ENCODE measurements around the gene ITGA11.

Gene ITGA11

DNA sequence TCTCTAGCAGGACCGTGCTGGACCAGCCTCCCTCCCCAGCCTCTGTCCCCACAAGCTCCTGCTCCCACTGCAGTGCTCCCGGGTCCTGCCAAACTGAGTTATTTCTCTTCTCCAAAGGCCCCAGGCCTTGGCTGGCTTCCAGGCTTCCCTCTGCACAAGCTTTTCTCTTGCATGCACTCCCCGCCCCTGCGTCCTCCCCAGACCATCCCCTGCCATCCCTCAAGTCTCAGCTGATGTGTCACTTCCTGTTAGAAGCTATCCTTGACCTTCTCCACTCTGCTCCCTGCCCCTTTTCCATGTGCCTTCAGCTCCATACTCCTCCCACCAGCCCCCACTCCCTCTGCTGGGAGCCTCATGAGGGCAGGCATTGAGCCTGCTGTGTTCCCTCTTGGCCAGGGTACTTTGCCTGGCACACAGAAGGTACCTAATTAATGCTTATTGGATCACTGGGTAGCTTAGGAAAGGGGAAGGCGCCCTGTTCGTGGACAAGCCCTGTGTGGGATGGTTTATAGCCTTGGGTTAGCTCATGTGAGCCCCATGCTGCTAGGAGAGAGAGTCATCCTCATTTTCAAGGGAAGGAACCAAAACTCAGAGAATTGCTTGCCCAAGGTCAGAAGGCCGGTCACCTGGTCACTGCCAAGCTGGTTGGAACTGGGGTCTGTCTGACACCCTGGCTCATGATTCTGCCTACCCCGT is 98.0 kb downstream of the ITGA11 start:
- Histone ChIP-seq H3K4me3 (peak overlapping the region; percentile 8), H3K27ac (peak overlapping the region; percentile 95)
- TF ChIP-seq, protein P1, sequence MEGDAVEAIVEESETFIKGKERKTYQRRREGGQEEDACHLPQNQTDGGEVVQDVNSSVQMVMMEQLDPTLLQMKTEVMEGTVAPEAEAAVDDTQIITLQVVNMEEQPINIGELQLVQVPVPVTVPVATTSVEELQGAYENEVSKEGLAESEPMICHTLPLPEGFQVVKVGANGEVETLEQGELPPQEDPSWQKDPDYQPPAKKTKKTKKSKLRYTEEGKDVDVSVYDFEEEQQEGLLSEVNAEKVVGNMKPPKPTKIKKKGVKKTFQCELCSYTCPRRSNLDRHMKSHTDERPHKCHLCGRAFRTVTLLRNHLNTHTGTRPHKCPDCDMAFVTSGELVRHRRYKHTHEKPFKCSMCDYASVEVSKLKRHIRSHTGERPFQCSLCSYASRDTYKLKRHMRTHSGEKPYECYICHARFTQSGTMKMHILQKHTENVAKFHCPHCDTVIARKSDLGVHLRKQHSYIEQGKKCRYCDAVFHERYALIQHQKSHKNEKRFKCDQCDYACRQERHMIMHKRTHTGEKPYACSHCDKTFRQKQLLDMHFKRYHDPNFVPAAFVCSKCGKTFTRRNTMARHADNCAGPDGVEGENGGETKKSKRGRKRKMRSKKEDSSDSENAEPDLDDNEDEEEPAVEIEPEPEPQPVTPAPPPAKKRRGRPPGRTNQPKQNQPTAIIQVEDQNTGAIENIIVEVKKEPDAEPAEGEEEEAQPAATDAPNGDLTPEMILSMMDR (IDR thresholded peaks at IDR 0.05), result no peak
- DNase-seq (ENCODE audit: low spot score), result no peak

DNA sequence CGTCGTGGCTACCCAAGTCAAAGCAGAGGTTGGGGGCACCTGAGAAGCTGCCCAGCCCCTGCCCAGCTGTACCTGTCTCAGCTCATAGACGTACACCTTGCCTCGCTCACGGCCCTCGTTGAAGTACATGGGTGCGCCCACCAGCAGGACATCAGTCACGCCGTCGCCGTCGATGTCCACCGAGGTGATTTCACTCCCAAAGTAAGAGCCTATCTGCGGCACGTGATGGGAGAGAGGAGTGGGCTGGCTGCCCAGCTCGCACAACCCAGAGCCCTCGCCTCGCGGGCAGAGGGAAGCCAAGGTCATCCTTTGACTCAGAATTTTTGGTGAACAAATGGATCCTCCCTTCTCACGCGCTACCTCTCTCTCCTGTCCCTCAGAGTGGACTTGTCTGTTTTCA is 99.7 kb downstream of the ITGA11 start:
- Histone ChIP-seq H3K4me3 (no peak overlapping the region), H3K27ac (no peak overlapping the region)
- no peak for DNase-seq (ENCODE audit: low spot score)
- TF ChIP-seq, protein P1 (IDR thresholded peaks at IDR 0.05), result no peak

DNA sequence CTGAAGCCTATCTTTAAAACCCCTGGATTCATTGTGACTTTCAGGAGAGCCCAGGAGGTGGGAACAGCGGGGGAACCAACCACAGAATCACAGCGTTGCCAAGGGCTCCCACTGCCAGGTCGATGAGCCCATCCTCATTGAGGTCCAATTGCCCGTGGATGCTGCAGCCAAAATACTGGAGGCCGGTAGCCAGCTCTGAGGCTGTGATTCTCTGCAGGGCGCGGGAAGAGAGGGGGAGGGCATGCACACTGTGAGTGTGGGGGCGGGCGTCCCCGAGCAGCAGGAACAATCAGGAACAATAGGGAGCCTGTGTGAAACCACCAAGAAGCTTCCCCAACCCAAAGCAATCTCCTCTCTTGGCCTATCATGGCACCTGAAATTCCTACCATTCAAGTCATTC is 101.1 kb downstream of the ITGA11 start:
- H3K4me3 ChIP-seq, result no peak overlapping the region
- DNase-seq (ENCODE audit: low spot score), result no peak
- no peak overlapping the region for H3K27ac ChIP-seq
- TF ChIP-seq, protein P1 (IDR thresholded peaks at IDR 0.05), result no peak

DNA sequence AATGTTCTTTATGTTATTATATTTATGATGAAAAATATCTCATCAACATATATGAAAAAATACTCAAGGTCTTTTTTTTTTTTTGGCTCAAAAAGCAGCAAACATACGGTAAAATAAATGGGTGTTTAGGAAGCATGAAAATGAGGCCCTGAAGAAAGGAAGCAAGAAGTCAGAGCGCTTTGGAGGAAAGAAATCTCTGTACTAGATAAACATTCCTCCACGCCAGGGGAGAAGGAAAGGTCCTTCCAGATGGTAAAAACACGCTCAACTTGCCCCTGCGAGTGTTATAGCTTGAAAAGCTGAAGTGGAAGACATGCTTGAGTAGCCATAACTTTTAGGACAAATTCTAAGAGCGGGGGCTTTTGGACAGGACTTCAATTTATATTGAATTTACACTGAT is 101.5 kb downstream of the ITGA11 start:
- Histone ChIP-seq H3K27ac (no peak overlapping the region), H3K4me3 (no peak overlapping the region)
- DNase-seq (ENCODE audit: low spot score), result no peak
- TF ChIP-seq, protein P1 (IDR thresholded peaks at IDR 0.05), result no peak

DNA sequence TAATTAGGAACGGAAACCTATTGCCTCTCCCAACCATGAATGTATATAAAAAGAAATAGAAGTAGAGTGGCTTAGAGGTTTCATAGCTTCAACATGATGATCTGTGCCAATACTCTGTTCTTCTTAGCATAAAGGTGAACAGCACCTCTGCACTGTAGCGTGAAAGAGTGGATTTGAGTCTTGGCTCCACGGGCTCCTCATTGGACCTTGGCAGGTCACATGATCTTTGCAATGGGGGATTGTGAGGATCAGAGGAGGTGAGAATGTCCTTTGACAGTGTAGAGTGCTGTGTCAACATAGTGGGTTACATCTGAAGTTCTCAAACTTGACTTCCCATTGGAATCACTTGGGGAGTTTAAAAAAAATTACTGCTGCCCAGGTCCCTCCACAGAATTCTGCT is 103.0 kb downstream of the ITGA11 start:
- TF ChIP-seq, protein P1 (IDR thresholded peaks at IDR 0.05), result no peak
- no peak for DNase-seq (ENCODE audit: low spot score)
- no peak overlapping the region for H3K27ac ChIP-seq
- no peak overlapping the region for H3K4me3 ChIP-seq

DNA sequence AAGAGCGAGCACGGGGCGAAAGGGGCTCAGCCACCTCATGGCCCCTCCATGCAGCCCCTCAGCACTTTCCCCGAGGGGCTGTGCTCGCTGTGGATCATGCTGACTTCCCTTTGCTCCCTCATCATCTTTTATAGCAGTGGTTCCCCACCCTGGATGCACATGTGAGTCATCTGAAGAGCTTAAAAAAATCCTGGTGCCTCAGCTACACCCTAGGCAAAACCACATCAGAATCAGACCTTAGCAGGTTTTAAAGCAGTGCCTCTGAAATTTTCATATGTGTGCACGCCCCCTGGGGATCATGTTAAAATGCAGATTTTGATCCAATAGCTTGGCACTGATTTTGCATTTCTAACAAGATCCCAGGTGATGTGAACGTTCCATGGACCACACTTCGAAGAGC is 103.5 kb downstream of the ITGA11 start:
- H3K4me3 ChIP-seq, result no peak overlapping the region
- TF ChIP-seq, protein P1 (IDR thresholded peaks at IDR 0.05), result no peak
- no peak overlapping the region for H3K27ac ChIP-seq
- no peak for DNase-seq (ENCODE audit: low spot score)

DNA sequence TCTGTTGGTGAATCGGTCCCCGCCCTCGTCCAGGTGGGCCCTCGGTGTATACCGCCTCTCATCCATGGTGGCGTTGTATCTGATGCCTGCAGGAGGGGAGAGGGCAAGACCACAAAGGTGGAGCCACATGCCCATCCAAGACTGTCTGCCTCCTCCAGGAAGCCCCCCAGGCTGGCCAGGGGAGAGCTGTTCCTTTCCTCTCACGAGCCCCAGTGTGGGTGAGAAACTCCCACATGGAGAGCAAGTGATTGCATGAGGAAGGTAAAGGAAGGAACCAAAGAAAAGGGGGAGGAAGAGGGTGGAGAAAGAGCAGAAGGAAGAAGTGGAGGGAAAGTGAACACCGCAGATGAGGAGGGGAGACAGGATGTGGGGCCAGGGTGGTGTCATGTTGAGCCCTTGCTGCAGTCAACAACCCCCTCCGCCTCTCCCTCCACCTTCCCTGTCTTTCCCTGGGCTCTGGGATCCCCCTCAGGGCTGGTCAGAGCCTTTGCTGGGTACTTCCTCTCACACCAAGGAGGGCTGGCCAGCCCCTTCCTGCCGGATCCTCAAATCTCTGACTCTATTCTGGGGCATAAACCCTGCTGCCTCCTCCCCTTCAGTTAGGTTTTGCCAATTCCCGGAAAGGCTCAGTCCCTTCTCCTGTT is 105.1 kb downstream of the ITGA11 start:
- no peak for DNase-seq (ENCODE audit: low spot score)
- Histone ChIP-seq H3K4me3 (no peak overlapping the region), H3K27ac (peak overlapping the region; percentile 19 to 48)
- TF ChIP-seq, protein P1 (IDR thresholded peaks at IDR 0.05), result no peak
